Epithelial cell of esophagus (primary cell): Measurements from ENCODE around the gene PTPRN2.

Experiments
- DNase-seq: peaks from one replicate; pipeline ENCODE4 v3.0.0; 2010; ENCODE audit warnings: low read depth
- H3K4me3 ChIP-seq: 2 replicates; pipeline ENCODE4 v1.5.1; 2011; ENCODE audit warnings: mild to moderate bottlenecking, low read length, control low read depth
- CTCF ChIP-seq: IDR thresholded peaks from 2 replicates; pipeline ENCODE4 v1.5.1; 2011; ENCODE audit warnings: low read depth, mild to moderate bottlenecking, low read length, control low read depth, inconsistent platforms; ENCODE audit not compliant: insufficient read depth; ENCODE audit errors: missing control alignments

PTPRN2 gene

DNA sequence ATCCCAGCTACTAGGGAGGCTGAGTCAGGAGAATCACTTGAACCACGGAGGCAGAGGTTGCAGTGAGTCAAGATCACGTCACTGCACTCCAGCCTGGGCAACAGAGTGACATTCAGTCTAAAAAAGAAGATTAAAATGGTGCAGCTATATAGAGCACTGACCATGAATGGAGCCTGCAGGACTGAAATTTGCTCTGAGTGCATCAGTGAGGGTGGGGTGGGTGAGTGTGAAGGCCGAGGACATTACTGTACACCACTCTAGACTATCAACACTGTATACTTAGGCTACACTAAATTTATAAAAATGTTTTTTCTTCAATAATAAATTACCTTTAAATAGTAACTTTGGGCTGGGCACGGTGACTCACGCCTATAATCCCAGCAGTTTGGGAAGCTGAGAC lies 294.7 kb downstream of the PTPRN2 start:
- no peak overlapping the region for H3K4me3 ChIP-seq
- no peak for DNase-seq
- TF ChIP-seq CTCF = no peak

DNA sequence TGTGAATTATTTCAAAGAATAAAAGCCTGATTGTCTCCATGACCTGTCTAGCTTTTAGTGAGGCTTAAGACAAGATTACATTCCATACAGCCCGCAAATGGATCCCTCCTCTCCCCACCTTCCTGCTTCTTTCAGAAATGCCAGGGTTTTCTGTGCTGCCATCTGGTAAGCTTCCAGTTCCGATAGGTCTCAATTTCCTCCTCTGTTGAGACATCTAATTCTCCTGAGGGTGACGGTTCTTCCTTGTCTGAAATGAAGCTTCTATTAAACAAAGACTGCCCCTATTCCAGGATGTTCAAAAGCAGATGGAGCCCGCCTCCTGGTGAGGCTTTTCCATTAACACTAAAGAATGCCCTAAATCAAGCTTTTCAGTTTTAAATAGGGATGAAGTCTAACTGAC lies 295.6 kb downstream of the PTPRN2 start:
- DNase-seq = no peak
- no peak for TF ChIP-seq CTCF
- H3K4me3 ChIP-seq = no peak overlapping the region

DNA sequence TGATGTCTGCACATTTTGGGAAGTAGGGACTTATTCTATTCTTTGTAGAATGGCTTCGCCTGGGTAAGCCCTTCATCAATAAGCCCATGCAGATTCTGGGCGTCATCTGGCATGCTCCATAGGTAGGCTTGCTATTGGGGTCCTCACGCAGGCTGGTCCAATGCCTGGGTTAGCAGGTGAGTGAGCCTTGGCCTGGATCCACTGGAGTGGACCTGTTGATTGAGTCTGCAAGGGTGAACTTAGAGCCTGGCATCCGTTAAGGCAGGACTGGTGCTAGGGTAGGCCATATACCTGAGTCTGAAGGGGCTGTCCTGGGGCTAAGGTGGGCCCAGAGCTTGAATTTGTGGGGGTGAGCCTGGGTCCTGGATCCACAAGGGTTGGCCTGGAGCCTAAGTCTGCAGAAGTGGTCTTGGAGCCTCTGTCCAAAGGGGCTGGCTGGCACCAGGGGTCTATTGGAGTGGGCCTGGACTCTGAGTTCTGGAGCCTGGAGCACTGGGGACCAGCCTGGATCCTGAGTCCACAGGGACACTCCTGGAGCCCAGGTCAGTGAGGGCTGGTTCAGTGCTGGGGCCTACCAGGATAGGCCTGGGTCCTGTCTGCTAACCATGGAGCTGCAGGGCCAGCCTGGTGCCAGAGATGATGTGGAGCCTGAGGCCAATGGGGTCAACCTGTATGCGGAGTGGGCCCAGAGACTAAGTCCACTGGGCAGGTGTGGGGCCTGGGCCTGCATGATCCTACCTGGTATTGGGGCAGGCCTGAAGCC lies 297.7 kb downstream of the PTPRN2 start:
- no peak for DNase-seq
- TF ChIP-seq CTCF = no peak
- no peak overlapping the region for H3K4me3 ChIP-seq

- H3K4me3 ChIP-seq = no peak overlapping the region
- TF ChIP-seq CTCF = no peak
- DNase-seq = no peak
Measured at GRCh38 chr7:158289231-158289630, 298.4 kb downstream of the PTPRN2 start.

DNA sequence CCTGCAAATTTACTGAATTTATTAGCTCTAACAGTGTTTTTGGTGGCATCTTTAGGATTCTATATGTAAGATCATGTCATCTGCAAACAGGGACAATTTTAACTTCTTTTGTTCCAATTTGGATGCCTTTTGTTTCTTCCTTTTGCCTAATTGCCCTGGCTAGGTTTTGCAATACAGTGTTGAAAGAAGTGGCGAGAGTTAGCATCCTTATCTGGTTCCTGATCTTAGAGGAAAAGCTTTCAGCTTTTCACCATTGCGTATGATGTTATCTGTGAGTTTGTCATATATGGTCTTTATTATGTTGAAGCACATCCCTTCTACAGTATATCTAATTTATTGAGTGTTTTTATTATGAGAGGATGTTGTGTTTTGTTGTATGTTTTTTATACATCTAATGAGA lies 301.4 kb downstream of the PTPRN2 start:
- DNase-seq = no peak
- H3K4me3 ChIP-seq = no peak overlapping the region
- no peak for TF ChIP-seq CTCF

DNA sequence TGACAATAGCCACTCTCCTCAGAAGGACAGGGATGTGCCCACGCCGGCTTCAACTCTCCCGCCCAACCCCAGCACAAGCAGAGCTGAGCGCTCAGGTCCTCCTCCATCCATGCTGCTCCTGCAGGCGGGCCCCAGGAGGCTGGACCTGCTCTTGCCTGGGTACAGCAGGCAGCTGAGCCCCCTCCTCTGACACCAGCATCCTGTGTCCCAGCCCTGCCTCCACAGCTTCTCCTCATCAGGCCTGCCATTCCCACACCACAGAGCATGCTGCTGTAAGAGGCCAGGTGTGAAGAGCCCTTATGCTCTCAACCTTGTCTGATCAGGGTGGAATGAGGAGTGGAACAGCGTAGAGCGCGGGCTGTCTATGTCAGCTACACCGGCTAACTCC lies 302.2 kb downstream of the PTPRN2 start:
- H3K4me3 ChIP-seq = no peak overlapping the region
- no peak for DNase-seq
- no peak for TF ChIP-seq CTCF
